CD4-positive, alpha-beta T cell treated with Interleukin-15 for 1 hour (primary cell): Measurements from ENCODE around the gene SLC6A7.
"Not testable (repeated sequence)": the region's sequence is repeated elsewhere in the genome, so short reads cannot be mapped to it uniquely, and the experiment has no call there.

ENCODE experiments used
- DNase-seq: peaks from one replicate; pipeline ENCODE4 v3.0.0-alpha.2; 2020

SLC6A7 gene

DNA sequence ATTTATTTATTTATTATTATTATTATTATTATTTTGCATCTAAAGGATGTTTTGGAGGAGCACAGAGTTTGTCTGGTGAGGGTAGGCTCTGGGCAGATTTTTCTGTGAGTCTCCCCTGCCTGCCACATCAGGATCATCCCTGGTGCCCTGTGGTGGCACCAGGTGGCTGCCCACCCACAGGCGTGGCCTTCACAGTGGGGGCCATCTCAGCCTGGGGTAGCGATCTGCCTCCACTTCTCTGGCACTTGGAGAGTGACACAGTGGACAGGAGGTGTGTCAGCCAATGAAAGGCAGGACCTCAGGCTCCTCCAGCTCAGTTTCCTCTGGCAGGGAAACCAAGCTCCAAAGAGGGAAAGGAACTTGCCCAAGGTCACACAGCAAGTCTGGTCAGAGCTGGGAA lies 30.0 kb downstream of the SLC6A7 start:
- no peak for DNase-seq

DNA sequence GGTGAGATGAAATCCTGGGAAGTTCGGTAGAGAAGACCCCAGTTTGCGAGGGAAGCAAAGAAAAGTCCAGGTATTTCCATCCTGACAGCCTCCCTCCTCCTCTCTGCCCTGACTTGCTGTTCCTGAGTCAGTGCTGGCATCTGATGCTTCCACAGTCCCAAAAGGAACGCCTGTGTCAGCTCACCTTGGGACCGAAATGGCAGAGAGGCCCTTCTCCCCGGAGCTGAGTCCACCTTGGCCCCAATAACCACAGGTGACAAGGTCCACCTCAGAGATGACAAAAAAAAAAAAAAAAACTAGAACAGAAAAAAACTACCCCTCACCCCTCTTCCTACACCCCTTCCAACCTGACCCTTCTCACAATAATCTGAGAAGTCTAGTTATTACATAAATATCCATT lies 31.6 kb downstream of the SLC6A7 start:
- DNase-seq: no peak

DNA sequence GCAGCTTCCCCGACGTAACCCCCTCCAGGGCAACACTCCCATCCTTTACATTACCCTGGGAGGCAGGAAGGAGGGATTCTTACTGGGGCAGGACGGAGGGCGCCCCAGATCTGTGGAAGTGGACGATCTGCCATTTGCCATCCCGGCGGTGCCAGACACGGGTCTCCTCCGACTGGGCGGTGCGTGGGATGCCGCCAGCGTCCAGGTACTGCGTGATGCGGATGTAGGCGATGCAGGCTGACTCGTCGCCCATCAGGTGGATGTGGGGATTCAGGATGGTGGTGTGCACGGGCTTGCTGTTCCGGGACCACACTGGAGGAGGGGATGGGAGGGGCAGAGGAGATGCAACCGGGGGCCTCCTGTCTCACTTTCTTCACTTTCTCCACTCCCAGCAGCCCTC lies 33.0 kb downstream of the SLC6A7 start:
- no peak for DNase-seq

DNA sequence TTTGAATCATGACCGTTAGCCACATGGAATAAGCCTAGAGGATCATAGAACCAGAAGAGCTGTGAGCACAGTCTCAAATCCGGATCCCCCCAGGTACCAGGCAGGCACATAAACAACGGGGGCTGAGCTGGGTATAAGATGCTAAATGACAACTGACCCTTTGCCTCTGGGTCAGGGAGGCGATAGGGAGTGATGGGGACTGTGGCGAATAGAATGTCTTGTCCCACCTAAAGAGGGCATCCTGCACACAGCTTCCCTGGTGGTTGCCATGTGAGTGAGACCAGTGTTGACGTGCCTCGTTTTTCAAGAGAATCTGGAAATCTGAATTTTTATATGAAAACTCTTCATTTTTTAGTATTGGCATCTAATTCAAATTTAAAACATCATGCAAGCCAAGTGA lies 33.6 kb downstream of the SLC6A7 start:
- DNase-seq: no peak

DNA sequence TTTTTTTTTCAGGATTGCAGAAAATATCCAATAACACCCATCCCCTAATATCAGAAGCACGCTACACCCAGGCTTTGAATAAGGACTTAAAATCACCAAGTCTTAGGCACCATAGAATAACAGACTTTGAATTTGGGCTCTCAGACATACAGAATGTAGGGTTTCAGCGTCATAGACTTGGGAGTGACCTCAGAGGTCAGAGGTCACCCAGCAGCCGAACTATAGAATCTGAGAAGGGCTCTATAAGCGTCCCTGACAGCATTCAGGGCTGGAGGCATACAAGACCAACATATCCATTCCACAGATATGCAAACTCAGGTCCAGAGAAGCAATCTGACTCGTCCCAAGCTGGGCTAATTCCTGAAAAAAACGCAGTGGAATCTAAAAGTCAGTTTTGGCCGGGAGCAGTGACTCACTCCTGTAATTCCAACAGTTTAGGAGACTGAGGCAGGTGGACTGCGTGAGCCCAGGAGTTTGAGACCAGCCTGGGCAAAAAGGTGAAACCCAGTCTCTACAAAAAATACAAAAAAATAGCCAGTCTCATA lies 34.7 kb downstream of the SLC6A7 start:
- DNase-seq: no peak

DNA sequence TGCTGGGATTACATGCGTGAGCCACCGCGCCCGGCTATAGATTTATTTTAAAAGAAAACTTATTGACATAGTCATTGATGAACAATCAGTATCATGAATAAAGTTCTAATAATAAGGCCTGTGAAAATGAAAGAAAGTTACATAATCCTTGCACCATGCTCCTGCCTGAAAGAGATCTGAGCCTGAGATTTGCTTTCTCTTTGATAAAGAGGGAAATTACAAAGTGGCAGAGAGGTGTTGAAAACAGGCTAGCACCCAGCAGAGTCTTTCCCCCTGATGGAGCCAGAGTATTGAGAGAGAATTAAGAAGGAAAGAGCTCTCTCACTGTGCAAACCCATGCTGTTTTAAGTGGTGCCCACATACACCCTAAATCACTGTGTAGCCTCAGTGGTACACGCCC lies 37.2 kb downstream of the SLC6A7 start:
- DNase-seq: no peak

DNA sequence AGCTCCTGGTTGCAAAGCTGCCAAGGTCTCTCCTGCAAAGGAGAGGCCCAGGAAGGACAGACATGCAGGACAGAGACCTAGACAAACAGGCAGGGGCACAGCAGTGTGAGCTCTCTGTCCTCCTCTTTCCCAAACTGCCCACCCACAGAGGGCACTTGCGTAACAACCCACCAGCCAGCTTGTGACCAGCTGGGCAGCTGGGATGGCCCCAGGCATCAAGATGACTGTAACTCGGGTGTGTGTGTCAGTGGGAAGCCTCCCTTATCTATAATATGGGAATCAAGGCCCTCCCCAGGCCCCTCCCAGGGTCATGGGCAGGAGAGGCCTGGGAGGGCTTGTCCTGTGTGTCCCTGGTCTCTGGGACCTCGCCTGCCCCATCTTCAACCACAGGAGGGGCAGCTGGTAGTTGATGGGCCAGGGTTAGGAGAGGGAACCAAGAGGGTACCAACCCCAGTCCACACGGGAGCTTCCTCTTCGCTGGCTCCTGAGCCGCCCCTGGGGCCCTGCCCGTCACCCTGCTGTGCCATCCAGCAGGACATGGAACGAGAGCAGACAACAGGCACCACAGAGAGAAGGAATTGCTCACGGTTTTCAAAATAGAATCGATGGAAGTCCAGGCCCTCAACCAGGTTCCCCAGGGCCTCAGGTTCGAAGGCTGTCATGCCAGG lies 37.9 kb downstream of the SLC6A7 start:
- no peak for DNase-seq

DNA sequence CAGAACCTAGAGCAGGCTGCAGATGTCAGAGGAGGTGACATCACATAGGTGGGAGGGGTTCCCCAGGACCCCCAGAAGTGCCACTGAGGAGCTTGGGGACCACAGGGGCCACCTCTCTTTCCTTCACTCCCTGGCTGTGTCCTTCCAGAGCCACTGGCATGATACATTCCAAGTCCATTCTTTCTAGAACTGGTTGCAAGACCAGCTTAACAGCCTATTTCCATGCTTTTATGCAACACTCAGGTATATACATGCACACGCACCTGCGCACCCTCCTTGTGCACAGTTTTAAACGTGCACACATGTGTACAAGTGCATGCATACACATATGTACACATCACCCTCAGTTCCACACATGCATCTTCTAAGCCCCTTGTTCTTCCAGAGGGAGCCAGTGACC lies 39.7 kb downstream of the SLC6A7 start:
- no peak for DNase-seq

DNA sequence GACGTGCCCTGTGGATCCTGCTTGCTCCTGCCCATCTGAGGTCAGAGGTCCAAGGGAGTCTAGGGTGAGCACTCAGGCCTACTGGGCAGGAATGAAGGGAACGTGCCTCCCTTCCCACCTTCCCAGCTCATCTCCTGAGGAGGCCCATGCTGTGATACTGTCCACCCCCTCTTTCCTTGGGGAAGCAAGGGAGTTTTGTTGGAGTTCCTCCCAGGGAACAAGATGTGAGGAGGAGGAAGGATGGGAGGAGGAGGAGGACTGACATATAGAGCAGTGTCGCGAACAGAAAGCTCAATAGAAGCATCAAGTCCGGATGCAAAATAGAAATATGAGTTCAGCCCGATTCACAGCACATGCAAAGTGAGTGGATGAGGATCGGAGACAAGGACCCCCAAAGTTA lies 41.0 kb downstream of the SLC6A7 start:
- no peak for DNase-seq

DNA sequence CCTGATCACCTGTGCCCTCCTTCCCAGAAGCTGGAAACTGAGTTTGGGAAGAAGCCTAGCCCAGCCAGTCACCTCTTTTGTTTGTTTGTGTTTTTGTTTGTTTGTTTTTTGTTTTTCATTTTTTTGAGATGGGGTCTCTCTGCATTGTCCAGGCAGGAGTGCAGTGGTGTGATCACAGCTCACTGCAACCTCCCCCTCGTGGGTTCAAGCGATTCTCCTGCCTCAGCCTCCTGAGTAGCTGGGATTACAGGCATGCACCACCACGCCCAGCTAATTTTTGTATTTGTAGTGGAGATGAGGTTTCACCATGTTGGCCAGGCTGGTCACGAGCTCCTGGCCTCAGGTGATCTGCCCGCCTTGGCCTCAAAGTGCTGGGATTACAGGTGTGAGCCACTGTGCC lies 43.8 kb downstream of the SLC6A7 start:
- DNase-seq: not testable (repeated sequence)

DNA sequence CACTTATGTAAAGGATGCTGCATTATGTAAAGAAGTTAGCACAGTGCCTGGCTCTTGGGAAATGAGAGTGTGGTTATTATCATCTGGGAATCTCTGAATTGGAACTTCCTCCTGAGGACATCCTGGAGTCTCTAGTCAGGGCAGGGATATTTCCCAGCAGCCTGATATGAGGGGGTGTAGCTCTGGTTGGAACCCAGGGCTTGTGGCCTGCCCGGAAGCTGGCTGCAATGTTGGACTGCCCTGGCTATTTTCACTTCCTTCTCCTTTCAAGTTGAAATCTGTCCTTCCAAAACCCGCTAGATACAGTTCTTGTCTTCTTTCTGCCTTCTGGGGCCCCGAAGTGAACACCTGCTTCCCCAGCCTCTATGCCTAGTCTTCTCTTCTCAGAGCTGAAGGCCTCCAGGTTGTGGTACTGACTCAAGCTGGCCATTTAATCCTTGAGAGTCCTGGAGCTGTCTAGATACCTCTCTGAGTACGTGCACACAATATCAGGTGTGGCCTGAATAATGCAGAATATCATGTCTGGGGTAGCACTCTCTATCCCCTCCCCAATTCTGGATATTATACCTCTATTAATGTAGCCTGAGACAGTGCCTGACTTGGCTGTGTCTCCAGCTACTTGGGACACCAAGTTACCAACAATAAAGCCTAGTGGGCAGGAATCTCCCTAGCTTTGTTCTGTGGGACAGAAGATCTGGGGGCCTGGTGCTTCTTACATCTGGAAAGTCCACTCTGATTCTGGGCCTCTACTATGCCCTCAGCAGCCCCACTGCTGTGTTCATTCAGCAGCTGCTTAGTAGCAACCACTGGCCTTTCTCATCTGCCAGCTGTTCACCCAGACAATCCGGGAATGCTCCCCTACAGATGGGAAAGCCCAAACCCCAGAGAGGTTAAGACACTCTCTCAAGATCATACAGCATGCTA lies 45.0 kb downstream of the SLC6A7 start:
- DNase-seq: no peak

DNA sequence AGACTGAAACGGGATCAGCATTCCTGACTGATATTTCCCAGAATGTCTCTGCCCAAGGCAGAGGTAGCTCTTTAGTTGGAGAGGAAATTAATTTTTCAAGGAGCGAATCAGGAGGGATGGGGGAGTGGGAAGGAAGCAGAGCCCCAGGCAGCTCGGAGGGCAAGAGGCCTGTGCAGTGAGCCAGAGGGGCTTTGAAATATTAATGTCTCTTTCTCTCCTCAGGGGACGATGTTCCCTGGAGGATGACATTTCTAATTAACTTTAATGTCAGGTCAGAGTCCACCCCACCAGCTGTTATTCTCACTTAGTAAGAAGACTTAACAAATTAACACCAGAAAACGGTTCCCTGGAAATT lies 45.6 kb downstream of the SLC6A7 start:
- no peak for DNase-seq

DNA sequence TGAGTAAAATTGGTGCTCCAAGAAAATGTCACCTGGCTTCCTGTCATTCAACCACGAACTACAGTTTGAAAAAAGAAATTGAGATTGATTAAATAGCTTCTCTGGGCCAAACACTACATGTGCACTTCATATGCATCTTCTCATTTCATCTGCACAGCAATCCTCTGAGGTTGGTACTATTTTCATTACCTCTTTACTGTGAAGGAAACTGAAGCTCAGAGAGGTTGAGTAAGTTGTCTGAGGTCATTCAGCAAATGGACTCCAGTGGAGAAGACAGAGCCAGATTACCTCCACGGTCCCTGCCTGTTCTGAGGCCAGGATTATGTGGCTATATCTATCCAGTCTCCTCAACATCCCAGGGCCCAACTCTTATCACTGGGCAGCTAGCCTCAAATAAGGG lies 46.5 kb downstream of the SLC6A7 start:
- DNase-seq: no peak

DNA sequence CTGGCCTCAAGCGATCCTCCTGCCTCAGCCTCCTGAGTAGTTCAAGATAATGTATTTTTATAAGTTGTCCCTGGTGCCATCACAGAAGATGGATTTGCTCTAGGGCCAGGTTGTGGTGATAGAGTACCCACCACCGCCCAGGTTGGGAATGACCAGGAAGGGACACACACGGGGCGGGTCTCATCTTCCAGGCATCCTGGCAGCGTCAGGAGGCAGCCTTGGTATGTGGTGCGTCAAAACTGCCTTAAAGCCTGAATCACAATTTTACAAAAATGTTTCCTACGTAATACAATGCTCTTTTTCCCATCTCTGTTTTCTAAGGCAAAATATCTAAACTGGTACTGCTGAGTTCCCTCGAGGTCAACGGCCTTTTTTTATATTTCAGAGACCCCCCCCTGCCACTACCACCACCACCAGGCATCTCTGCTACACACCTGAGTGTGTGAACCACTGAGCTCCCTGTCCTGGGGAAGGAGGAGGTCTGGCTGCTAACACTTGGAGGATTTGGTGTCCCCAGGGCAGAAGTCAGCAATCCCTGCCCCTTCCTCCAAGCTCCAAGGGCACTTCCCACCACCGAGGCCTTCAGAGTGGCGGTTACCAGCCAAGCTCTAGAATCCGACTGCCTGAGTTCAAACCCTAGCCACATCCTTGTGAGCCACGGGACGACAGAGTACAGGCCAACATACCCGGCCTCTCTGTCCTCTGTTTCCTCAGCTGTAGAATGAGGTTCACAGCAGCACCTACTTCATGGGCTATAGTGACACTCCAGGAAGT lies 47.3 kb downstream of the SLC6A7 start:
- DNase-seq: no peak

DNA sequence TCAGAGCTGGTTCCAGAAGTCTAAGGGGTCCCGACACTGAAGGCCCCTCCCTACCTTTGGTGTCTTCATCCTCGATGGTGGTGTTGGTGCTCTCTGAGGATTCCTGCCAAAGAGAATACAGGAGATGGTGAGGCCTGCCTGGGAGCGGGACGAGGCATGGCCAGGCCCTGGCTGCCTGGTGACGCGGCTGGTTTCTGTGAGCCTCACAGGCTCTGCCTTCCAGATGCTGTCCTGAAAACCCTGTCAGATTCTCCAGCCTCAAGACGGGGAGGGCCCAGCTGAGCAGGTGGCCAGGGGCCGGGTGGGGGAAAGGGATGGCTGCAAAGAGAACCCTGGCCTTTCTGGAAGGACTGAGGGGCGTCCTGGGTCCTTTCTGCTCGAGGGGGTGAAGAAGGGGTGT lies 48.8 kb downstream of the SLC6A7 start:
- no peak for DNase-seq

DNA sequence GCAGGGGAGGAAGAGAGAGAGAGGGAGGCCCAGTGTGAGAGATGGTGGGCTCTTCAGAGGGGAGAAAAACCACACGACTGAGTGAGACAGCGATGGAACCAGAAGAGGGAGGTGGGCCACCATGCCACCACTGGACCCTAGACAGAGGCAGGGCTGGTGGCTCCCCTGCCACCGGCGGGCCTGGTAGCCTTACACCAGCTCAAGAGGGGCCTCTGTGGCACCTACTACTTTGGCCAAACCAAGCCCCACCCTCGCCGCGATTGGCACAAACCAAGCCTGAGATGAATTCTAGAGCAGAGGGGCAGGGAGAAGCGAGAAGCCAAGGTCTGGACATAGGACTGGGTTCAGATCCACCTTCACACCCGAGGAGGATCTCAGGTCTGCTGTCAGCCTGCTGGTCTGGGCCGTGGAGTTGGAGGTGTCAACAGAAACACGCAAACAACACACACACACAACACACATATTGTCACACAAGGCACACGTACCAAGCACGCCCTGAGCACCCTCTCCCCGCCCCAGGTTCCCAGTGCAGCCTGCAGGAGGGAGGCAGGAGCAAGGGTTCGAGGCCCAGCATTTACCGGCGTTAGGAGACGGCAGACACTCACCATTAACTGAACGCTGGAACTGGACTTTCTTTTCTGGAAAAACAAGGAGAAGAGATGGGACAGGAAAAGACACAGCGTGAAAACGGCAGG lies 49.4 kb downstream of the SLC6A7 start:
- DNase-seq: no peak

DNA sequence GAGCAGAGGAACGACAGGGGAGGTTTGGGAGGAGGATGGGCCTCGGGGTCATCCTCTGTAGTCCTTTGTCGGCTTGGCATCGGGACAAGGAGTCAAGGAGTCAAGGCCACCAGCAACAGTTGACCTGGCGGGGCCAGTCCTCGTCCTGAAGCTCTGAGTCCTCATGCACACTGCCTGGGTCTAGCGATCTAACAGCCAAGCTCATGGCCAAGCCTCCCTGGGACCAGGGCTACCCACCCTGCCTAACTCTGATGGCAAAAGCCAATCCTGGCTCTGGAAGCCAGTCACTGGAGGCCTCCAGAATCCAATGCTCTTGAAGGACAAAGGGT lies 49.9 kb downstream of the SLC6A7 start:
- DNase-seq: no peak

DNA sequence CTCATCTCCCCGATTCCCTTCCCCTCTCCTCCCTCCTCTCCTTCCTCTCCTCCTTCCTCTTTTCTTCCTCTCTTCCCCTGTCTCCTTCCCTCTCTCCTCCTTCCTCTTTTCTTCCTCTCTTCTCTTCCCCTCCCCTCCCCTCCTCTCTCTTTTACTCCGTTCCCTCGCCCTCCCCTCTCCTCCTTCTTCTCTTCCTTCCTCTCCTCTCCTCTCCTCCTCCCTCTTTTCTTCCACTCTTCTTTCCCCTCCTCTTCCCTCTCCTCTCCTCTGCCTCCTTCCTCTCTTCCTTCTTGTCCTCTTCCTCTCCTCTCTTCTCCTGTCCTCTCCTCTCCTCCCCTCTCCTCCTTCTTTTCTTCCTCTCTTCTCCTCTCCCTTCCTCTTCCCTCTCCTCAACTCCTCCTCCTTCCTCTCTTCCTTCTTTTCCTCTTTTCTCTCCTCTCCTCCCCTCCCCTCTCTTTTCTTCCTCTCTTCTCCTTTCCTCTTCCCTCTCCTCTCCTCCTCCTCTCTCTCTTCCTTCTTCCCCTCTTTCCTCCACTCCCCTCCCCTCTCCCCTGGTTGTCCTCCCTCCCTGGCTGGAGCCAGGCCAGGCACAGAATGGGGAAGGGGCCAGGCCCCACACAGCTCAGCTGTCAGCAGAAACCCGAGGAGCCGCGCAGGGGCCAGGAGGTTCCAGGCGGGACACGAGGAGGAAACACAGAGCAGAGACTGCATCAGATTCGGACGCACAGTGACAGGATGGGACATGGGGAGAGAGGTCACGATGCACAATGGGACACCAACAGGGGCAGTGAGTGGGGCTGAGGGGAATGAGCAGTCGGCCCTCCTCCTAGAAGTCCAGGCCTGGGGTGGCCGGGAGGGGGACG lies 51.7 kb downstream of the SLC6A7 start:
- no peak for DNase-seq

DNA sequence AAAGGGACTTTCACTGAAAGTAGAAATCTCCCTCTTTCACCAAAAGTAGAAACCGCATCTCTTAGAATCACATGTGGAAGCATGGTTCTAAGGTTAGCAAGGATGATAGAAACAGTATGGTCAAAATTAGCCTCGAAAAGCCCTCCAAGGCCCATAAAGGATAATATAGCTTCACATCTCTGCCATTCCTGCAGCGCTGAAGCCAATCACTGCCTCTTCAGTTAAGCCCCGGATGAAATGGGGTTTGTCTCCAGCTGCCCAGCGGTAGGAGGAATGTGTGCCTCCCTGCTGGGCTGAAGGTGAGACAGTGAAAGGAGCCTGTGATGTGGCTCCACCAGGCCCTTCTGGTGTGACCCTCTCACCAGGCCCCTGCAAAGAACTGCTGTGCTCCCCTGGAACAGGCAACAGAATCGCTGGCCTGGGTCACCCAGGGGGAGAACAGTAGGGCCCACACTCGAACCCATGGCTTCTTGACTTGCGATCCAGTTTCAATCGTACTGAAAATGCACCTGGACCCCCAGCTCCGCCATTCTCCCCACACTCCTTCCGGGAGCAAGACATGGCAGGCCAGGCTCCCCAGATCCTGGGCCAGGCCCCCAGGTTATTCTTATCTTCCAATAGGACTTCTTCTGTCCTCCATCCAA lies 52.5 kb downstream of the SLC6A7 start:
- no peak for DNase-seq

DNA sequence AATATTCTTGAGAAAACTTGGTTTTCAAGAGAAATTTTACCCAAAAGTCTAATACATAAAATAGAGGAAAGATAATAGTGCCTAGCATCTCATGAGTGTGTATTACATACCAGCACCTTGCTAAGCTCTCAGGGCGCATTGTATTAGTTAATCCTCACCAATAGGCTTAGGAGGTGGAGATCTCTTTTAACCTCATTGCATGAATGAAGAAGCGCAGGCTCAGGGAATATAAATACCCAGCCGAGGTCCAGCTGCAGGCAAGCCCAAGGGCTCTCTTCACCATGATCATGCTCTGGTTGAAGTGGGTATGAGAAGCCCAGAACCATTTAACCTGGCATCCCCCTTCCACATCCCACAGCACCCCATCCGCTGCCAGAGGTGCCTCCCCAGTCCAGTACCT lies 53.7 kb downstream of the SLC6A7 start:
- DNase-seq: no peak

DNA sequence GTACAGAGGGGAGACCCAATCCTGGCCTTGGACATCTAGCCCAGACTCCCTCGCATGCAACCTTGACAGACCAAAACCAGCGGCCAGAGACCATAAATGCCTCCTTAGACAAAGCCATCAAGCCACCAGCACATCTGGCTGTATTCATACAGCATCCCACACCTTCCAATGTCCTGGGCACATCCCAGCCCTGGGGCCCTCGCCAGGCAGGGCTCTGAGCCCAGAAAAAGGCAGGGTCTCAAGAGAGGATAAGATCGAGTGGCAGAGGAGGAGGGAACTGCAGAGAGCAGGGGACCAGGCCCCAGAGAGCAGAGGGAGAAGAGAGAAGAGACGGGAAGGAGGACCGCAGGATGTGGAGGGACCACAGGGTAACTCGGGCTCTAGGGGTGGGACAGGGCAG lies 54.3 kb downstream of the SLC6A7 start:
- DNase-seq: no peak
